HG03558 (cell line): ENCODE data around the gene POMGNT1.

Source experiments
- ATAC-seq: cut with Tn5 transposase; IDR thresholded peaks from one replicate; pipeline ENCODE4 v1.9.1; 2021; ENCODE audit warnings: moderate number of reproducible peaks; ENCODE audit not compliant: unreplicated experiment; ENCODE audit errors: extremely low read depth

The POMGNT1 gene

GRCh38 chr1:46184920-46185658 lies 13.1 kb downstream of the POMGNT1 start:
- no peak for ATAC-seq

DNA sequence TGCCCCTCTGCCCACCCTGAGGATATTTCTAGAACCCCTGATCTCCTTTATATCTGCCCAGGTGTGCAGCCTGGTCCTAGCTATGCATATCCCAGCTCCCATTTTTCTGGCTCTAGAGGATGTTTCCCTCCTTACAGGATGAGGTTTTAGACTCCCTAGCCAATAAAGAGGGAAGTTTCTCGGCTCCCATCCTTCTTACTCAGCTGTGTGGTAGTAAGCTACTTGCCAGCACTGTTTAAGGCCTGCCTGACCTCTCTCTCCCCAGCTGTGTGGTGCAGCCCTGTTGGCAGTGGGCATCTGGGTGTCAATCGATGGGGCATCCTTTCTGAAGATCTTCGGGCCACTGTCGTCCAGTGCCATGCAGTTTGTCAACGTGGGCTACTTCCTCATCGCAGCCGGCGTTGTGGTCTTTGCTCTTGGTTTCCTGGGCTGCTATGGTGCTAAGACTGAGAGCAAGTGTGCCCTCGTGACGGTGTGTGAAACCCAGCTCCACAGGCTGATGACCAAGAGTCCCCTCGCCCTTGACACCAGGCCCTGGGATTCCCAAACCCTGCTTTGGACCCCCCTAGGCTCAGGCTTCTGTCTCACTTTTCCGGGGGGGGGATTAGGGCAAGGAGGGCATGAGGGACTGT lies 14.2 kb downstream of the POMGNT1 start:
- ATAC-seq, result no peak

GRCh38 chr1:46183079-46183847 lies 15.0 kb downstream of the POMGNT1 start:
- no peak for ATAC-seq

- ATAC-seq, result no peak
These were observed 16.6 kb downstream of the POMGNT1 start for GRCh38 chr1:46181343-46182260.

- no peak for ATAC-seq
These were observed 18.1 kb downstream of the POMGNT1 start for GRCh38 chr1:46180082-46180616.

DNA sequence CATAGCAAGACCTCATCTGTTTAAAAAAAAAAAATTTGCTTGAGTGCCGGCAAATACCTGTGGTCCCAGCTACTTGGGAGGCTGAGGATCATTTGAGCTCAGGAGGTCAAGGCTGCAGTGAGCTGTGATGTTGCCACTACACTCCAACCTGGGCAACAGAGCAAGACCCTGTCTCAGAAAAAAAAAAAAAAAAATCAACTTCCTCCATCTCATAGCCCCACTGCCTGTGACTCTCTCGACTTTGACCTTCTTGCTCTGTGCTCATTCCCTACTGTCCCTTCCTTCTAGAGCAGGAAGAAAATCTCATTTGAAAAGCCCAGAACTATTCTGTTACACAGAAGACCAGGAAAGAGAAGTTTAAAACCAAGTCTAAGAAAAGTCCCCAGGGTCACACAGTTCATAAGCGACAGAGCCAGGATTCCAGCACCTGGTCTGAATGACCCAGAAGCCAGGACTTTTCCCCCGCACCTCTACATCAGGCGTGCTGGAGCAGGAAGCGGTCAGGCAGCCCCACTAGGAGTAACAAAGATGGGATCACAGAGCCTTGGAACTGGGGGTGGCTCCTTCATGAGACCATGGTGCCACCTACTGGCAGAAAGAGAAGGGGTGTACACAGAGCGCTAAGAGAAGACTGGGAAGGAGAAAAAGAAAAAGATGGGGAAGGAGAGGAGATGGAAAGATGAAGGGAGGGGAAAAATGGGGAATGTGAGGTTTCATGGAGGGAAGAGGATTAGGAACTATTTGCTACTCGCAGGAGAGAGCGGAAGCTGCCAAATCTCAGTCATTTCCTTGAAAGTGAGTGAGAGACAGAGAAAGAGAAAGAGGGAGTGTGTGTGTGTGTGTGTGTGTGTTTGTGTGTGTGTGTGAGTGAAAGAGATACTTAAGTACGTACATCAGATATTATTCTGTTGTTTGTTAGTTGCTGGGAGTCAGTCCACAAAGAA lies 18.8 kb downstream of the POMGNT1 start:
- ATAC-seq, result no peak

- no peak for ATAC-seq
These were observed 21.9 kb downstream of the POMGNT1 start, which contains the start of gene P3R3URF for GRCh38 chr1:46176211-46176865. TSS of gene P3R3URF (minus strand) at chr1:46176488. CDS start at chr1:46176471, 17 bp downstream.

DNA sequence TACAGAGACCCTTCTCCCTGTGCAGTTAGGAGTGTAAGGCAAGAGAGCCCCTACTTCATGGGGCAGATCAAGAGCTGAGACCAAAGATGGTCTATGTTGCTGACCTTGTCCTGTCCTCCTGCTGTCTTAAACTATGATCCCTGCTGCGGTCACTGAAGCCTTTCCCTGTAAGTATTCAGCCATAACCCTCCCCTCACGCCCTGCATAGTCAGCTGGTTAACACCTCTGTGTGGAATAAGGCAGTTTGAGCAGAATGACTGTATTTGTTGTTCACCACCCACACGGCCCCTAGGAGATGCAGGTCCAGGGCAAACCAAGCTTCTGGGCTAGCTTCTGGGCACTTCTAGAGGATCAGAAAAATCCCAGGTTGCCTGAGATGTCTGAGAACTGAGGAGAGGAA lies 23.0 kb downstream of the POMGNT1 start:
- no peak for ATAC-seq

- ATAC-seq, result no peak
These were observed 23.6 kb downstream of the POMGNT1 start, which contains the start of gene TSPAN1 for GRCh38 chr1:46174448-46175231. TSS of gene TSPAN1 (plus strand) at chr1:46175087. CDS start at chr1:46181108, 6,021 bp downstream.

DNA sequence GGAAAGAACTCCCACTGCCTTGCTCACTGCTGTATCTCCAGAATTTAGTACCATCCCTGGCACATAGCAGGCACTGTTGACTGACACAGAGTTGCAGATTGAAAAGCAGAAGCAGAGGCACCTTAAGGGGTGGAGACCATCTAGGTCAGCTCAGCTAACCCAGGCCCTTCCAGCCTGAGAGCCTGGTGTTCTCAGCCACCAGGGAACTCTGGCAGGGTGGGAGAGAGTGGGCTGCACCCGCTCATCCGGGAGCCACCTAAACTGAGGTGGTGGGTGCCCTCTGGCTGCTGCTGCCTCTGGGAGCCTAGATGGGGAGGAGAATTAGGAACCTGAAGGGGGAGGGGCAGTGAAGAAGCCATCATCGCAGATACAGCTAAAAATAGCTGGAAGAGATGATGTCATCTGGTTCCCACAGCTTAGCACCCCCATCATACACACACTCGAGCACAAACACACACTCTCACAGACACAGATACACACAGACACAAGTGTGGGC lies 24.8 kb downstream of the POMGNT1 start:
- ATAC-seq, result no peak

DNA sequence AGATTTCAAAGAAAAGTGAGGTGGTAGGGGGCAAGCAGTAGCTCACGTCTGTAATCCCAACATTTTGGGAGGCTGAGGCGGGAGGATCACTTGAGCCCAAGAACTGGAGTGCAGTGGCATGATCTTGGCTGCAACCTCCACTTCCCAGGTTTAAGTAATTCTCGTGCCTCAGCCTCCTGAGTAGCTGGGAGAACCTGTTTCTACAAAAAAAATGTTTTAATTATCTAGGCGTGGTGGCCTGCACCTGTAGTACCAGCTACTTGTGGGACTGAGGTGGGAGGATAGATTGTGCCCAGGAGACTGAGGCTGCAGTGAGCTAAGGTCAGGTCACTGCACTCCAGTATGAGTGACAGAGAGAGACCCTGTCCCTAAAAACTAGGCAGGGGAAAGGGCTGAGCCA lies 25.9 kb downstream of the POMGNT1 start:
- ATAC-seq, result no peak

DNA sequence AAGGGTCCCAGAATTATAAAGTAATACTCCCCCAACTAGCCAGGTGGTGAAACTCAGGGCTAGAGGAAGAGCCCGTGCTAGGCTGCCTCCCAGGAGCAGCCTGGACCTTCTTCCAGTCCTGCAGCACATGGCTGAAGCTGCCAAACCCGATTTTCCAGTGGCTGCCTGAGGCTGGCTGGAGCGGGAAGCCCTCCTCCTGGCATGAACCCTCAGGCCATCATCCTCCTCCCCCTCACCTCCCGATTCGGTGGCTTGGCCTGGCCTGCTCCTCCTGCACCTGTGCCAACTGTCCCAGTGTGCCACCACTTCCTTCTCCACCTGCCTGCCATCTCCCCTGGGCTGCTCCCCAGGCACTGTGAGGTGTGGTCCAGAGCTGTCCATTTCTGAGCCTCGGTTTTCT lies 26.4 kb downstream of the POMGNT1 start:
- no peak for ATAC-seq

DNA sequence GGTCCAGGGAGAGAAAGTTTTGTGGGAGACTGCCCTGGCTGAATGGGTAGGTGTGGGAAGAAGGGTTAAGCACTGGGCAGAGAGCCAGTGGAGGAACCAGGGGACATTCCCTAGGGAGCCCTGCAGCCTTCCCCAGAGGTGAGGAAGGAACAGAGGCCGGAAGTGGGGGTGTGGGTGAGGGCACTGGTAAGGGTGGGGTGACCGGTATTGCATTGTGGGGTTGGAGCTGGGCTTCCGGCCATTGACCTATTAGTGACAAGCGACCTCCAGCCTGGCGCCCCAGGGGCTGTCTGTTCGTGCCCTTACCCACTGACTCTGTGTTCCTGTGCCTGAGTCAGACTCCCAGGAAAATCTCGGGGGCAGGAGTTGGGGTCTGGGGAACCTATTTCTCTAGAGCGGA lies 26.9 kb downstream of the POMGNT1 start:
- no peak for ATAC-seq

DNA sequence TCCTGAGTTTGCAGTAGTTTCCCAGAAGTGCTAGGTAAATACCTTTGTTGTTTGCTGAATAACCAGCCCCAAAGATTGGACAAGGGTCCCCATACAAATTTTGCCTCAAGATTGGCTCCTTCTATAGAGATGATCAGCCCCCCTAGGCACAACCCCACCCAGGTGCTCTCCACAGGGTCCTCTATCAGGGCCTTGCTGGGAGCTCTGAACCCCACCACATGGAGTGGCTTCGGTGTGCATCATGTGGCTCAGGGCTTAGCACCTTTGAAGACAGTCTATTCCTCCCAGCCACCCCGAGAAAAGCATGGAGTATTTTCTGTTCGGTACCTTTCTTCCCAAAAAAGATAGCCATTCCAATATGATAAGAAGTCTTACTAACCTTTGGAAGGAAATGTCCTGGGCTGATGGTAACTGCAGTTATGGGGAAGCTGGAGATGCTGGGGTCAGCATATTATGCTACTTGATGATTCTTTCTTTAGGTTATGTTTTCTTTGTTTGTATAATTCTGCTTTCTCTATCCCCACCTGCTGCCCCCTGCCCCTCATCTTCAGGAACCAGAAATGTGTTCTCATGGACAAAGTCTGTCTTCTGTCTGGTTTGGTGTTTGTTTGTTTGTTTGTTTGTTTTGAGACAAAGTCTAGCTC lies 28.3 kb downstream of the POMGNT1 start:
- ATAC-seq, result no peak

GRCh38 chr1:46168477-46168876 lies 29.8 kb downstream of the POMGNT1 start:
- no peak for ATAC-seq

GRCh38 chr1:46166521-46167462 lies 31.4 kb downstream of the POMGNT1 start:
- no peak for ATAC-seq
